Fibroblast of mammary gland (primary cell): ENCODE measurements around the gene CPAMD8.

ENCODE experiments used
- DNase-seq: peaks from one replicate; pipeline ENCODE4 v3.0.0-alpha.2; 2010; ENCODE audit warnings: low read depth
- H3K4me3 ChIP-seq: 2 replicates; pipeline ENCODE4 v1.5.1; 2011; ENCODE audit warnings: low read depth, mild to moderate bottlenecking, low read length, moderate library complexity; ENCODE audit not compliant: control insufficient read depth
- TF ChIP-seq, protein P1 (sequence below): conservative IDR thresholded peaks from 2 replicates; pipeline ENCODE4 v1.5.1; 2011; ENCODE audit warnings: low read depth, low read length, inconsistent platforms; ENCODE audit not compliant: control insufficient read depth, insufficient read depth

The CPAMD8 gene

GRCh38 chr19:16890461-16891184 is 136.0 kb downstream of the CPAMD8 start:
- DNase-seq = no peak
- TF ChIP-seq, protein P1, sequence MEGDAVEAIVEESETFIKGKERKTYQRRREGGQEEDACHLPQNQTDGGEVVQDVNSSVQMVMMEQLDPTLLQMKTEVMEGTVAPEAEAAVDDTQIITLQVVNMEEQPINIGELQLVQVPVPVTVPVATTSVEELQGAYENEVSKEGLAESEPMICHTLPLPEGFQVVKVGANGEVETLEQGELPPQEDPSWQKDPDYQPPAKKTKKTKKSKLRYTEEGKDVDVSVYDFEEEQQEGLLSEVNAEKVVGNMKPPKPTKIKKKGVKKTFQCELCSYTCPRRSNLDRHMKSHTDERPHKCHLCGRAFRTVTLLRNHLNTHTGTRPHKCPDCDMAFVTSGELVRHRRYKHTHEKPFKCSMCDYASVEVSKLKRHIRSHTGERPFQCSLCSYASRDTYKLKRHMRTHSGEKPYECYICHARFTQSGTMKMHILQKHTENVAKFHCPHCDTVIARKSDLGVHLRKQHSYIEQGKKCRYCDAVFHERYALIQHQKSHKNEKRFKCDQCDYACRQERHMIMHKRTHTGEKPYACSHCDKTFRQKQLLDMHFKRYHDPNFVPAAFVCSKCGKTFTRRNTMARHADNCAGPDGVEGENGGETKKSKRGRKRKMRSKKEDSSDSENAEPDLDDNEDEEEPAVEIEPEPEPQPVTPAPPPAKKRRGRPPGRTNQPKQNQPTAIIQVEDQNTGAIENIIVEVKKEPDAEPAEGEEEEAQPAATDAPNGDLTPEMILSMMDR = no peak
- no peak overlapping the region for H3K4me3 ChIP-seq

DNA sequence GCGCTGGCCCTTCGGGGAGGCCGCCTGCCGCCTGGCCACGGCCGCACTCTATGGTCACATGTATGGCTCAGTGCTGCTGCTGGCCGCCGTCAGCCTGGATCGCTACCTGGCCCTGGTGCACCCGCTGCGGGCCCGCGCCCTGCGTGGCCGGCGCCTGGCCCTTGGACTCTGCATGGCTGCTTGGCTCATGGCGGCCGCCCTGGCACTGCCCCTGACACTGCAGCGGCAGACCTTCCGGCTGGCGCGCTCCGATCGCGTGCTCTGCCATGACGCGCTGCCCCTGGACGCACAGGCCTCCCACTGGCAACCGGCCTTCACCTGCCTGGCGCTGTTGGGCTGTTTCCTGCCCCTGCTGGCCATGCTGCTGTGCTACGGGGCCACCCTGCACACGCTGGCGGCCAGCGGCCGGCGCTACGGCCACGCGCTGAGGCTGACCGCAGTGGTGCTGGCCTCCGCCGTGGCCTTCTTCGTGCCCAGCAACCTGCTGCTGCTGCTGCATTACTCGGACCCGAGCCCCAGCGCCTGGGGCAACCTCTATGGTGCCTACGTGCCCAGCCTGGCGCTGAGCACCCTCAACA is 136.6 kb downstream of the CPAMD8 start:
- no peak for DNase-seq
- TF ChIP-seq, protein P1 = no peak
- H3K4me3 ChIP-seq = no peak overlapping the region

- no peak overlapping the region for H3K4me3 ChIP-seq
- TF ChIP-seq, protein P1 = no peak
- no peak for DNase-seq
These were observed 137.2 kb downstream of the CPAMD8 start for GRCh38 chr19:16889366-16889882.

GRCh38 chr19:16888629-16889365 is 137.8 kb downstream of the CPAMD8 start, which contains the start of gene F2RL3:
Gene F2RL3, plus strand, starts transcription at chr19:16888999. Its CDS starts 191 bp downstream, at chr19:16889190.
- no peak within 1 kb of the TSS for H3K4me3 ChIP-seq
- TF ChIP-seq, protein P1 = no peak
- no peak for DNase-seq

- no peak overlapping the region for H3K4me3 ChIP-seq
- TF ChIP-seq, protein P1 = no peak
- DNase-seq = no peak
These were observed 139.0 kb downstream of the CPAMD8 start for GRCh38 chr19:16887353-16888265.
